Panc1 (cell line): ENCODE data around the gene RRAS2. TPM values are rescaled to one million over a fixed set of nuclear protein-coding genes. Genes with fewer than 3 reads are reported as not detected.
"Not testable (repeated sequence)": the region's sequence is repeated elsewhere in the genome, so short reads cannot be mapped to it uniquely, and the experiment has no call there.

ENCODE experiments used
- ATAC-seq: fragments of 200-7000 bp; cut with Tn5 transposase; 2 replicates; pipeline ENCODE4 v1.9.1; 2020; ENCODE audit warnings: mild to moderate bottlenecking, moderate library complexity
- BruUV-seq: library from RNA; stranded (reverse); fragments of 400-500 nt; replicated peaks from 2 replicates; lab custom pipeline; 2021; lab: Mats Ljungman, UMichigan
- CTCF ChIA-PET: fragments of 300-600 bp; sonication (Branson Sonifier 250); formaldehyde crosslinking; loops from one replicate; lab custom pipeline; 2022; ENCODE audit warnings: antibody characterized with exemption; lab: Charles Lee
- POLR2A ChIA-PET: fragments of 300-600 bp; sonication (Branson Sonifier 250); formaldehyde crosslinking; loops from one replicate; lab custom pipeline; 2022; ENCODE audit warnings: antibody characterized with exemption; lab: Charles Lee
- DNase-seq: peaks from one replicate; pipeline ENCODE4 v3.0.0-alpha.2; 2010; ENCODE audit warnings: low read depth, low spot score
- H3K27ac ChIP-seq: 2 replicates; pipeline ENCODE4 v1.5.1; 2011; ENCODE audit warnings: mild to moderate bottlenecking, low read length, inconsistent platforms
- H3K27me3 ChIP-seq: fragments of 200-500 bp; sonication (Bioruptor generic); 2 replicates; pipeline ENCODE4 v1.6.0; 2014; ENCODE audit warnings: low read length, inconsistent platforms; ENCODE audit not compliant: control insufficient read depth, insufficient read depth
- H3K36me3 ChIP-seq: fragments of 200-500 bp; sonication (Bioruptor generic); 2 replicates; pipeline ENCODE4 v1.5.1; 2014; ENCODE audit warnings: inconsistent platforms, mild to moderate bottlenecking, low read length, moderate library complexity; ENCODE audit not compliant: control insufficient read depth, insufficient read depth
- H3K4me1 ChIP-seq: 2 replicates; pipeline ENCODE4 v1.5.1; 2011; ENCODE audit warnings: inconsistent platforms, mild to moderate bottlenecking, low read length, moderate library complexity; ENCODE audit not compliant: control insufficient read depth, insufficient read depth
- H3K4me3 ChIP-seq, 2 experiments: 2 replicates each; pipeline ENCODE4 v1.5.1; 2011 to 2012; ENCODE audit warnings: low read depth in 2 of 2, low read length in 2 of 2, mild to moderate bottlenecking in 2 of 2, inconsistent platforms in 1 of 2, moderate library complexity in 1 of 2
- H3K9me3 ChIP-seq: fragments of 200-500 bp; sonication (Bioruptor generic); 2 replicates; pipeline ENCODE4 v1.5.1; 2014; ENCODE audit warnings: low read depth, mild to moderate bottlenecking, inconsistent platforms, low read length, moderate library complexity; ENCODE audit not compliant: control insufficient read depth, insufficient read depth
- CTCF ChIP-seq: fragments of 450-650 bp; IDR thresholded peaks from 2 replicates; pipeline ENCODE4 v1.5.1; 2017; ENCODE audit warnings: mild to moderate bottlenecking
- POLR2AphosphoS5 ChIP-seq: IDR thresholded peaks from 2 replicates; pipeline ENCODE4 v1.6.1; 2012; ENCODE audit warnings: mild to moderate bottlenecking, low read depth, low read length, moderate library complexity
- REST ChIP-seq, 2 experiments: IDR thresholded peaks; 2 replicates each; pipeline ENCODE4 v1.6.1; 2011 to 2012; ENCODE audit warnings: low read depth in 2 of 2, control low read depth in 1 of 2, low read length in 1 of 2, mild to moderate bottlenecking in 1 of 2, moderate library complexity in 1 of 2; ENCODE audit not compliant: insufficient read depth in 1 of 2
- SIN3A ChIP-seq: IDR thresholded peaks from 2 replicates; pipeline ENCODE4 v1.6.1; 2012; ENCODE audit warnings: low read depth, mild to moderate bottlenecking, low read length, moderate library complexity, borderline replicate concordance; ENCODE audit not compliant: insufficient read depth
- TCF7L2 ChIP-seq: IDR thresholded peaks from 2 replicates; pipeline ENCODE4 v1.6.1; 2011; ENCODE audit warnings: mild to moderate bottlenecking, low read depth, low read length, inconsistent platforms
- in situ Hi-C: cut with HindIII; loops from 2 replicates; pipeline ENCODE4 v1.10.0; 2016; ENCODE audit warnings: low sequenced_read_pairs, low pct_unique_long_range_greater_than_20kb
- intact Hi-C: fragments of 100-400 bp; cut with micrococcal nuclease; formaldehyde crosslinking; loops from one replicate; pipeline ENCODE4 v1.10.0; 2022; ENCODE audit not compliant: unreplicated experiment
- total RNA-seq: library from RNA; stranded (reverse); gene quantifications from one replicate; pipeline ENCODE4 v1.2.1, GENCODE V29; 2021; ENCODE audit not compliant: unreplicated experiment

Gene RRAS2
- total RNA-seq, 1 experiment from 2014 or later = 58.4 TPM

GRCh38 chr11:14356342-14356741 lies 2.6 kb downstream of the RRAS2 start:
- H3K27ac ChIP-seq = no peak overlapping the region
- in situ Hi-C loops (no loop called here), intact Hi-C loops (no loop called here)
- no peak for DNase-seq
- H3K4me1 ChIP-seq = peaks cover 2% of the 10 kb centered on the region; the same call in 1 of the 2 replicates
- H3K36me3 ChIP-seq = no peaks in the 10 kb centered on the region; the same call in 1 of the 2 replicates
- POLR2A ChIA-PET = no interaction called here
- H3K4me3 ChIP-seq = no peak overlapping the region
- no peak for TF ChIP-seq REST (IDR thresholded peaks at IDR 0.05; ENCODE audit: insufficient read depth in 1 of 2, low read depth in 2 of 2, low read length in 1 of 2)
- TF ChIP-seq CTCF = no peak
- TF ChIP-seq SIN3A = no peak
- TF ChIP-seq TCF7L2 = no peak
- no peak for TF ChIP-seq POLR2AphosphoS5
- no peaks in the 10 kb centered on the region for H3K9me3 ChIP-seq
- CTCF ChIA-PET = no interaction called here
- ATAC-seq = no peak
- no TSS peak for BruUV-seq
- H3K27me3 ChIP-seq = no peaks in the 10 kb centered on the region

- H3K4me1 ChIP-seq, H3K27me3 ChIP-seq, H3K36me3 ChIP-seq, DNase-seq, H3K27ac ChIP-seq, ATAC-seq, H3K4me3 ChIP-seq, POLR2A ChIA-PET, H3K9me3 ChIP-seq, in situ Hi-C loops, BruUV-seq, intact Hi-C loops: not testable (repeated sequence)
- CTCF ChIA-PET = interaction anchor here (0.6 kb wide), 1 partner anchor 1304 kb away, joined by 3 read pairs; no protein-coding TSS in a partner anchor
These were observed 4.4 kb downstream of the RRAS2 start for GRCh38 chr11:14354604-14355003.

- H3K27me3 ChIP-seq = no peaks in the 10 kb centered on the region
- POLR2A ChIA-PET = interaction anchor here (0.6 kb wide), 1 partner anchor 94 kb away, joined by 6 read pairs; no protein-coding TSS in a partner anchor
- in situ Hi-C loops (no loop called here), intact Hi-C loops (no loop called here)
- no peak for DNase-seq
- no TSS peak for BruUV-seq
- ATAC-seq = no peak
- H3K36me3 ChIP-seq = no peaks in the 10 kb centered on the region
- CTCF ChIA-PET = interaction anchor here (0.7 kb wide), 1 partner anchor 38 kb away, joined by 3 read pairs; no protein-coding TSS in a partner anchor
- H3K4me3 ChIP-seq = no peak overlapping the region
- H3K9me3 ChIP-seq = peaks cover 8% of the 10 kb centered on the region; the same call in 1 of the 2 replicates
- TF ChIP-seq SIN3A = no peak
- TF ChIP-seq POLR2AphosphoS5 = no peak
- no peak for TF ChIP-seq TCF7L2
- no peak for TF ChIP-seq REST (IDR thresholded peaks at IDR 0.05; ENCODE audit: insufficient read depth in 1 of 2, low read depth in 2 of 2, low read length in 1 of 2)
- peaks cover 2% of the 10 kb centered on the region; the same call in 1 of the 2 replicates for H3K4me1 ChIP-seq
- no peak overlapping the region for H3K27ac ChIP-seq
These were observed 8.2 kb downstream of the RRAS2 start for GRCh38 chr11:14350716-14351238.
